Skeletal muscle satellite cell (primary cell): ENCODE data around the gene ZBTB42.
"Not testable (repeated sequence)": the region's sequence is repeated elsewhere in the genome, so short reads cannot be mapped to it uniquely, and the experiment has no call there.

Source experiments
- H3K27me3 ChIP-seq: 2 replicates; pipeline ENCODE4 v1.7.0; 2013; ENCODE audit warnings: low read length; ENCODE audit not compliant: control insufficient read depth, insufficient read depth
- H3K36me3 ChIP-seq: 2 replicates; pipeline ENCODE4 v1.7.0; 2013; ENCODE audit warnings: mild to moderate bottlenecking, control low read depth, low read length; ENCODE audit not compliant: insufficient read depth
- H3K4me1 ChIP-seq: 2 replicates; pipeline ENCODE4 v1.7.0; 2013; ENCODE audit warnings: low read length; ENCODE audit not compliant: control insufficient read depth, insufficient read depth
- H3K4me2 ChIP-seq: 2 replicates; pipeline ENCODE4 v1.7.0; 2013; ENCODE audit warnings: mild to moderate bottlenecking, low read length
- H3K4me3 ChIP-seq: 2 replicates; pipeline ENCODE4 v1.7.0; 2013; ENCODE audit warnings: low read length
- H3K9ac ChIP-seq: 2 replicates; pipeline ENCODE4 v1.7.0; 2013; ENCODE audit warnings: mild to moderate bottlenecking, low read depth, low read length, moderate library complexity
- H3K9me3 ChIP-seq: replicated peaks from 2 replicates; pipeline ENCODE4 v1.7.0; 2013; ENCODE audit warnings: mild to moderate bottlenecking, control low read depth, low read length

The ZBTB42 gene

GRCh38 chr14:104813286-104813685, 12.4 kb downstream of the ZBTB42 start:
- Histone ChIP-seq H3K27me3 (no peaks in the 10 kb centered on the region), H3K4me2 (no peak overlapping the region), H3K36me3 (no peaks in the 10 kb centered on the region), H3K9ac (no peak overlapping the region), H3K4me1 (peaks cover 8% of the 10 kb centered on the region), H3K9me3 (no peaks in the 10 kb centered on the region), H3K4me3 (no peak overlapping the region)

- Histone ChIP-seq H3K9ac (peak overlapping the region; percentile 92), H3K4me2 (peak overlapping the region; percentile 98), H3K4me3 (peak overlapping the region; percentile 95)
- not testable (repeated sequence) for H3K36me3 ChIP-seq, H3K4me1 ChIP-seq, H3K27me3 ChIP-seq, H3K9me3 ChIP-seq
Observed at GRCh38 chr14:104814701-104815100, 13.8 kb downstream of the ZBTB42 start.

- peak overlapping the region; percentile 98 for H3K4me2 ChIP-seq
- H3K9me3 ChIP-seq, result no peaks in the 10 kb centered on the region
- peaks cover 8% of the 10 kb centered on the region for H3K4me1 ChIP-seq
- peak overlapping the region; percentile 95 for H3K4me3 ChIP-seq
- peak overlapping the region; percentile 92 for H3K9ac ChIP-seq
- H3K27me3 ChIP-seq, result no peaks in the 10 kb centered on the region
- no peaks in the 10 kb centered on the region for H3K36me3 ChIP-seq
Observed at GRCh38 chr14:104816616-104816884, 15.6 kb downstream of the ZBTB42 start.

- Histone ChIP-seq H3K4me2 (no peak overlapping the region), H3K9me3 (no peaks in the 10 kb centered on the region), H3K4me1 (peaks cover 8% of the 10 kb centered on the region), H3K36me3 (no peaks in the 10 kb centered on the region), H3K9ac (no peak overlapping the region), H3K4me3 (no peak overlapping the region), H3K27me3 (no peaks in the 10 kb centered on the region)
Observed at GRCh38 chr14:104817930-104818713, 17.2 kb downstream of the ZBTB42 start.

GRCh38 chr14:104818714-104819161, 17.8 kb downstream of the ZBTB42 start:
- Histone ChIP-seq H3K9me3 (no peaks in the 10 kb centered on the region), H3K27me3 (no peaks in the 10 kb centered on the region), H3K9ac (no peak overlapping the region)

GRCh38 chr14:104819361-104819781, 18.5 kb downstream of the ZBTB42 start:
- no peaks in the 10 kb centered on the region for H3K36me3 ChIP-seq
- no peak overlapping the region for H3K4me2 ChIP-seq
- no peak overlapping the region for H3K4me3 ChIP-seq
- H3K9me3 ChIP-seq, result no peaks in the 10 kb centered on the region
- no peak overlapping the region for H3K9ac ChIP-seq
- H3K27me3 ChIP-seq, result no peaks in the 10 kb centered on the region
- H3K4me1 ChIP-seq, result peaks cover 8% of the 10 kb centered on the region

More at GRCh38 chr14:104818714-104819161, 17.8 kb downstream of the ZBTB42 start:
- Histone ChIP-seq H3K36me3 (no peaks in the 10 kb centered on the region), H3K4me2 (no peak overlapping the region), H3K4me1 (peaks cover 8% of the 10 kb centered on the region), H3K4me3 (no peak overlapping the region)

- no peaks in the 10 kb centered on the region for H3K9me3 ChIP-seq
- no peak overlapping the region for H3K4me3 ChIP-seq
- H3K4me2 ChIP-seq, result no peak overlapping the region
- no peak overlapping the region for H3K9ac ChIP-seq
- H3K36me3 ChIP-seq, result no peaks in the 10 kb centered on the region
- peaks cover 11% of the 10 kb centered on the region for H3K4me1 ChIP-seq
- no peaks in the 10 kb centered on the region for H3K27me3 ChIP-seq
Observed at GRCh38 chr14:104820669-104821228, 19.8 kb downstream of the ZBTB42 start.

GRCh38 chr14:104821229-104821945, 20.5 kb downstream of the ZBTB42 start:
- Histone ChIP-seq H3K36me3 (no peaks in the 10 kb centered on the region), H3K9ac (no peak overlapping the region), H3K27me3 (no peaks in the 10 kb centered on the region), H3K4me2 (no peak overlapping the region), H3K4me3 (no peak overlapping the region), H3K9me3 (no peaks in the 10 kb centered on the region), H3K4me1 (peaks cover 14% of the 10 kb centered on the region)

GRCh38 chr14:104821971-104822608, 21.2 kb downstream of the ZBTB42 start:
- H3K4me2 ChIP-seq, result no peak overlapping the region
- no peaks in the 10 kb centered on the region for H3K36me3 ChIP-seq
- peaks cover 10% of the 10 kb centered on the region for H3K4me1 ChIP-seq
- no peaks in the 10 kb centered on the region for H3K27me3 ChIP-seq
- no peak overlapping the region for H3K9ac ChIP-seq
- no peak overlapping the region for H3K4me3 ChIP-seq
- no peaks in the 10 kb centered on the region for H3K9me3 ChIP-seq

GRCh38 chr14:104822821-104823615, 22.1 kb downstream of the ZBTB42 start:
- H3K9me3 ChIP-seq, result no peaks in the 10 kb centered on the region
- no peaks in the 10 kb centered on the region for H3K27me3 ChIP-seq
- no peak overlapping the region for H3K4me3 ChIP-seq
- no peaks in the 10 kb centered on the region for H3K36me3 ChIP-seq
- peaks cover 19% of the 10 kb centered on the region for H3K4me1 ChIP-seq
- no peak overlapping the region for H3K9ac ChIP-seq
- H3K4me2 ChIP-seq, result no peak overlapping the region
